Ureter (tissue), 1 donor: ENCODE data around the gene THAP3. TPM values are rescaled to one million over a fixed set of nuclear protein-coding genes. Genes with fewer than 3 reads are reported as not detected.

Experiments
- DNase-seq: peaks from one replicate; pipeline ENCODE4 v3.0.0-alpha.2; 2020; ENCODE audit warnings: low spot score
- total RNA-seq: library from RNA; stranded (reverse); gene quantifications from one replicate; pipeline ENCODE4 v1.2.4, GENCODE V29; 2023
- donor health status: DM: yes; HTN: yes; CAD: no.

Gene THAP3
- total RNA-seq, 1 donor from 2014 or later, result 11.7 TPM

- DNase-seq, result no peak
These were observed 11.9 kb upstream of the THAP3 start for GRCh38 chr1:6612641-6613360.

GRCh38 chr1:6613361-6614018 is 11.2 kb upstream of the THAP3 start, which contains the start of gene PHF13:
PHF13 (plus strand) TSS chr1:6613731; CDS start chr1:6614067, 336 bp downstream.
- DNase-seq, result peak; percentile 100

- DNase-seq, result peak; percentile 71
These were observed 10.4 kb upstream of the THAP3 start for GRCh38 chr1:6614019-6614928.

- no peak for DNase-seq
These were observed 9.5 kb upstream of the THAP3 start for GRCh38 chr1:6614929-6615785.

GRCh38 chr1:6619045-6619444 is 5.6 kb upstream of the THAP3 start:
- DNase-seq, result no peak

- DNase-seq, result no peak
These were observed 3.0 kb upstream of the THAP3 start for GRCh38 chr1:6621429-6622391.

- DNase-seq, result no peak
These were observed 2.1 kb upstream of the THAP3 start for GRCh38 chr1:6622396-6623152.

- DNase-seq, result no peak
These were observed 1.3 kb upstream of the THAP3 start for GRCh38 chr1:6623269-6623965.

- no peak for DNase-seq
These were observed 999 bp downstream of the THAP3 start for GRCh38 chr1:6625584-6626149.

- no peak for DNase-seq
These were observed 2.4 kb downstream of the THAP3 start for GRCh38 chr1:6627031-6627430.

- no peak for DNase-seq
These were observed 3.3 kb downstream of the THAP3 start for GRCh38 chr1:6627841-6628545.

GRCh38 chr1:6628971-6629479 is 4.4 kb downstream of the THAP3 start:
- no peak for DNase-seq

GRCh38 chr1:6630027-6630426 is 5.4 kb downstream of the THAP3 start:
- DNase-seq, result no peak

- DNase-seq, result no peak
These were observed 6.4 kb downstream of the THAP3 start for GRCh38 chr1:6631058-6631457.

- no peak for DNase-seq
These were observed 8.2 kb downstream of the THAP3 start for GRCh38 chr1:6632588-6633514.

- peak; percentile 69 for DNase-seq
These were observed 9.8 kb downstream of the THAP3 start for GRCh38 chr1:6634371-6635052.
